Measurements from ENCODE around the gene ISCA1. TPM values are rescaled to one million over a fixed set of nuclear protein-coding genes. Genes with fewer than 3 reads are reported as not detected.

ISCA1 gene
- polyA plus RNA-seq, 4 donors = 28.0 to 38.6 (median 37.3) TPM

GRCh38 chr9:86263876-86264275 is 18.5 kb downstream of the ISCA1 start:
- DNase-seq = no peak
- Histone ChIP-seq H3K27me3 (ENCODE audit: control insufficient read depth in 3 of 3, insufficient read depth in 3 of 3, low read length in 3 of 3) (no peaks in the 10 kb centered on the region), H3K27ac (ENCODE audit: low read depth in 1 of 3, low read length in 2 of 3) (no peak overlapping the region), H3K4me1 (ENCODE audit: control insufficient read depth in 3 of 3, insufficient read depth in 2 of 3, low read depth in 1 of 3, low read length in 2 of 3) (peaks cover 0 to 2% (median 2%) of the 10 kb centered on the region in 3 donors), H3K9me3 (ENCODE audit: control insufficient read depth in 2 of 2, insufficient read depth in 1 of 2, low read depth in 1 of 2, low read length in 1 of 2) (no peaks in the 10 kb centered on the region), H3K4me3 (ENCODE audit: low read depth in 1 of 3, low read length in 3 of 3) (no peak overlapping the region), H3K36me3 (ENCODE audit: control insufficient read depth in 3 of 3, insufficient read depth in 2 of 3, low read depth in 1 of 3, low read length in 3 of 3) (peaks cover 4 to 24% (median 6%) of the 10 kb centered on the region in 3 donors)
- FAIRE-seq = no peak
- WGBS, 3 donors = 89 to 93% (median 91%) methylated on average over 6 of the region's 6 CpGs

GRCh38 chr9:86262492-86262891 is 19.8 kb downstream of the ISCA1 start:
- FAIRE-seq = no peak
- peaks cover 0 to 2% (median 2%) of the 10 kb centered on the region in 3 donors for H3K4me1 ChIP-seq (ENCODE audit: control insufficient read depth in 3 of 3, insufficient read depth in 2 of 3, low read depth in 1 of 3, low read length in 2 of 3)
- WGBS, 3 donors = 84 to 96% (median 89%) methylated on average over 4 of the region's 4 CpGs
- no peak overlapping the region for H3K27ac ChIP-seq (ENCODE audit: low read depth in 1 of 3, low read length in 2 of 3)
- H3K4me3 ChIP-seq (ENCODE audit: low read depth in 1 of 3, low read length in 3 of 3) = no peak overlapping the region
- no peaks in the 10 kb centered on the region for H3K27me3 ChIP-seq (ENCODE audit: control insufficient read depth in 3 of 3, insufficient read depth in 3 of 3, low read length in 3 of 3)
- H3K9me3 ChIP-seq (ENCODE audit: control insufficient read depth in 2 of 2, insufficient read depth in 1 of 2, low read depth in 1 of 2, low read length in 1 of 2) = no peaks in the 10 kb centered on the region
- no peak for DNase-seq
- H3K36me3 ChIP-seq (ENCODE audit: control insufficient read depth in 3 of 3, insufficient read depth in 2 of 3, low read depth in 1 of 3, low read length in 3 of 3) = peaks cover 4 to 25% (median 6%) of the 10 kb centered on the region in 3 donors

- 65 to 90% (median 67%) methylated on average over 8 of the region's 8 CpGs for WGBS, 3 donors
- Histone ChIP-seq H3K9me3 (ENCODE audit: control insufficient read depth in 2 of 2, insufficient read depth in 1 of 2, low read depth in 1 of 2, low read length in 1 of 2) (no peaks in the 10 kb centered on the region), H3K4me3 (ENCODE audit: low read depth in 1 of 3, low read length in 3 of 3) (no peak within 1 kb of the TSS), H3K36me3 (ENCODE audit: control insufficient read depth in 3 of 3, insufficient read depth in 2 of 3, low read depth in 1 of 3, low read length in 3 of 3) (peaks cover 4 to 19% (median 6%) of the 10 kb centered on the region in 3 donors), H3K27ac (ENCODE audit: low read depth in 1 of 3, low read length in 2 of 3) (no peak within 1 kb of the TSS), H3K27me3 (ENCODE audit: control insufficient read depth in 3 of 3, insufficient read depth in 3 of 3, low read length in 3 of 3) (no peaks in the 10 kb centered on the region), H3K4me1 (ENCODE audit: control insufficient read depth in 3 of 3, insufficient read depth in 2 of 3, low read depth in 1 of 3, low read length in 2 of 3) (peaks cover 0 to 2% (median 2%) of the 10 kb centered on the region in 3 donors)
- FAIRE-seq (no peak), DNase-seq (no peak)
These were observed 22.8 kb downstream of the ISCA1 start, which contains the start of gene C9orf153 for GRCh38 chr9:86259557-86259956. TSS of gene C9orf153 (minus strand) at chr9:86259657. CDS start at chr9:86229603, 30,054 bp downstream.

GRCh38 chr9:86257391-86257790 is 24.9 kb downstream of the ISCA1 start:
- 81 to 92% (median 82%) methylated on average over 2 of the region's 2 CpGs for WGBS, 3 donors
- Histone ChIP-seq H3K27ac (ENCODE audit: low read depth in 1 of 3, low read length in 2 of 3) (no peak overlapping the region), H3K4me1 (ENCODE audit: control insufficient read depth in 3 of 3, insufficient read depth in 2 of 3, low read depth in 1 of 3, low read length in 2 of 3) (peaks cover 0 to 2% (median 2%) of the 10 kb centered on the region in 3 donors), H3K27me3 (ENCODE audit: control insufficient read depth in 3 of 3, insufficient read depth in 3 of 3, low read length in 3 of 3) (no peaks in the 10 kb centered on the region), H3K9me3 (ENCODE audit: control insufficient read depth in 2 of 2, insufficient read depth in 1 of 2, low read depth in 1 of 2, low read length in 1 of 2) (no peaks in the 10 kb centered on the region), H3K36me3 (ENCODE audit: control insufficient read depth in 3 of 3, insufficient read depth in 2 of 3, low read depth in 1 of 3, low read length in 3 of 3) (peaks cover 0 to 4% (median 0%) of the 10 kb centered on the region in 3 donors), H3K4me3 (ENCODE audit: low read depth in 1 of 3, low read length in 3 of 3) (no peak overlapping the region)
- no peak for DNase-seq
- no peak for FAIRE-seq

- 88% methylated on average over 3 of the region's 3 CpGs for WGBS, 3 donors
- Histone ChIP-seq H3K4me3 (ENCODE audit: low read depth in 1 of 3, low read length in 3 of 3) (no peak overlapping the region), H3K9me3 (ENCODE audit: control insufficient read depth in 2 of 2, insufficient read depth in 1 of 2, low read depth in 1 of 2, low read length in 1 of 2) (no peaks in the 10 kb centered on the region), H3K27ac (ENCODE audit: low read depth in 1 of 3, low read length in 2 of 3) (no peak overlapping the region), H3K4me1 (ENCODE audit: control insufficient read depth in 3 of 3, insufficient read depth in 2 of 3, low read depth in 1 of 3, low read length in 2 of 3) (peaks cover 0 to 2% (median 2%) of the 10 kb centered on the region in 3 donors), H3K36me3 (ENCODE audit: control insufficient read depth in 3 of 3, insufficient read depth in 2 of 3, low read depth in 1 of 3, low read length in 3 of 3) (peaks cover 0 to 4% (median 0%) of the 10 kb centered on the region in 3 donors), H3K27me3 (ENCODE audit: control insufficient read depth in 3 of 3, insufficient read depth in 3 of 3, low read length in 3 of 3) (no peaks in the 10 kb centered on the region)
- no peak for FAIRE-seq
- no peak for DNase-seq
These were observed 25.7 kb downstream of the ISCA1 start for GRCh38 chr9:86256653-86257052.

GRCh38 chr9:86253577-86253976 is 28.8 kb downstream of the ISCA1 start:
- no peaks in the 10 kb centered on the region for H3K4me1 ChIP-seq (ENCODE audit: control insufficient read depth in 3 of 3, insufficient read depth in 2 of 3, low read depth in 1 of 3, low read length in 2 of 3)
- no peaks in the 10 kb centered on the region for H3K36me3 ChIP-seq (ENCODE audit: control insufficient read depth in 3 of 3, insufficient read depth in 2 of 3, low read depth in 1 of 3, low read length in 3 of 3)
- H3K27me3 ChIP-seq (ENCODE audit: control insufficient read depth in 3 of 3, insufficient read depth in 3 of 3, low read length in 3 of 3) = no peaks in the 10 kb centered on the region
- H3K27ac ChIP-seq (ENCODE audit: low read depth in 1 of 3, low read length in 2 of 3) = no peak overlapping the region
- DNase-seq (no peak), FAIRE-seq (no peak)
- H3K9me3 ChIP-seq (ENCODE audit: control insufficient read depth in 2 of 2, insufficient read depth in 1 of 2, low read depth in 1 of 2, low read length in 1 of 2) = no peaks in the 10 kb centered on the region
- H3K4me3 ChIP-seq (ENCODE audit: low read depth in 1 of 3, low read length in 3 of 3) = no peak overlapping the region
- 90 to 97% (median 96%) methylated on average over 3 of the region's 3 CpGs for WGBS, 3 donors

GRCh38 chr9:86252870-86253269 is 29.5 kb downstream of the ISCA1 start:
- Histone ChIP-seq H3K27ac (ENCODE audit: low read depth in 1 of 3, low read length in 2 of 3) (no peak overlapping the region), H3K4me3 (ENCODE audit: low read depth in 1 of 3, low read length in 3 of 3) (no peak overlapping the region), H3K27me3 (ENCODE audit: control insufficient read depth in 3 of 3, insufficient read depth in 3 of 3, low read length in 3 of 3) (no peaks in the 10 kb centered on the region), H3K9me3 (ENCODE audit: control insufficient read depth in 2 of 2, insufficient read depth in 1 of 2, low read depth in 1 of 2, low read length in 1 of 2) (no peaks in the 10 kb centered on the region), H3K4me1 (ENCODE audit: control insufficient read depth in 3 of 3, insufficient read depth in 2 of 3, low read depth in 1 of 3, low read length in 2 of 3) (no peaks in the 10 kb centered on the region), H3K36me3 (ENCODE audit: control insufficient read depth in 3 of 3, insufficient read depth in 2 of 3, low read depth in 1 of 3, low read length in 3 of 3) (no peaks in the 10 kb centered on the region)
- 89 to 97% (median 94%) methylated on average over 1 of the region's 1 CpG for WGBS, 3 donors
- FAIRE-seq (no peak), DNase-seq (no peak)

GRCh38 chr9:86250123-86250522 is 32.2 kb downstream of the ISCA1 start:
- DNase-seq = no peak
- no peaks in the 10 kb centered on the region for H3K9me3 ChIP-seq (ENCODE audit: control insufficient read depth in 2 of 2, insufficient read depth in 1 of 2, low read depth in 1 of 2, low read length in 1 of 2)
- H3K27ac ChIP-seq (ENCODE audit: low read depth in 1 of 3, low read length in 2 of 3) = no peak overlapping the region
- H3K27me3 ChIP-seq (ENCODE audit: control insufficient read depth in 3 of 3, insufficient read depth in 3 of 3, low read length in 3 of 3) = no peaks in the 10 kb centered on the region
- H3K36me3 ChIP-seq (ENCODE audit: control insufficient read depth in 3 of 3, insufficient read depth in 2 of 3, low read depth in 1 of 3, low read length in 3 of 3) = no peaks in the 10 kb centered on the region
- no peak overlapping the region for H3K4me3 ChIP-seq (ENCODE audit: low read depth in 1 of 3, low read length in 3 of 3)
- no peaks in the 10 kb centered on the region for H3K4me1 ChIP-seq (ENCODE audit: control insufficient read depth in 3 of 3, insufficient read depth in 2 of 3, low read depth in 1 of 3, low read length in 2 of 3)
- no peak for FAIRE-seq

GRCh38 chr9:86248746-86249145 is 33.6 kb downstream of the ISCA1 start:
- no peaks in the 10 kb centered on the region for H3K4me1 ChIP-seq (ENCODE audit: control insufficient read depth in 3 of 3, insufficient read depth in 2 of 3, low read depth in 1 of 3, low read length in 2 of 3)
- FAIRE-seq = no peak

More at GRCh38 chr9:86248746-86249145, 33.6 kb downstream of the ISCA1 start:
- DNase-seq = no peak
- Histone ChIP-seq H3K4me3 (ENCODE audit: low read depth in 1 of 3, low read length in 3 of 3) (no peak overlapping the region), H3K27ac (ENCODE audit: low read depth in 1 of 3, low read length in 2 of 3) (no peak overlapping the region), H3K27me3 (ENCODE audit: control insufficient read depth in 3 of 3, insufficient read depth in 3 of 3, low read length in 3 of 3) (no peaks in the 10 kb centered on the region), H3K9me3 (ENCODE audit: control insufficient read depth in 2 of 2, insufficient read depth in 1 of 2, low read depth in 1 of 2, low read length in 1 of 2) (no peaks in the 10 kb centered on the region), H3K36me3 (ENCODE audit: control insufficient read depth in 3 of 3, insufficient read depth in 2 of 3, low read depth in 1 of 3, low read length in 3 of 3) (no peaks in the 10 kb centered on the region)
- WGBS, 3 donors = 82 to 89% (median 85%) methylated on average over 4 of the region's 4 CpGs

All from small intestine (tissue), 7 donors.